Stomach (tissue), 9 donors: ENCODE measurements around the gene DENND1C. TPM values are rescaled to one million over a fixed set of nuclear protein-coding genes. Genes with fewer than 3 reads are reported as not detected.

Source experiments
- DNase-seq, 2 donors: peaks; one replicate each; pipeline versions ENCODE4 v3.0.0 to v3.0.0-alpha.2; 2013 to 2019
- H3K27ac ChIP-seq, 5 donors: fragments of 200-600 bp in 4 of 5; sonication (generic) in 4 of 5; one replicate each; pipeline ENCODE4 v1.5.1; 2013 to 2019; ENCODE audit warnings: mild to moderate bottlenecking in 1 of 5, moderate library complexity in 1 of 5
- H3K27me3 ChIP-seq, 3 donors: fragments of 200-600 bp; sonication (generic); one replicate each; pipeline ENCODE4 v1.5.1; 2017 to 2019; ENCODE audit warnings: mixed run types in 1 of 3
- H3K36me3 ChIP-seq, 4 donors: fragments of 200-600 bp; sonication (generic); 1 replicate in 3 of 4; 2 replicates in 1 of 4; pipeline ENCODE4 v1.5.1; 2016 to 2019
- H3K4me1 ChIP-seq, 4 donors: fragments of 200-600 bp; sonication (generic); one replicate each; pipeline ENCODE4 v1.5.1; 2016 to 2019
- H3K4me3 ChIP-seq, 4 donors: fragments of 200-600 bp; sonication (generic) in 3 of 4; one replicate each; pipeline ENCODE4 v1.5.1; 2016 to 2019; ENCODE audit warnings: mild to moderate bottlenecking in 1 of 4
- H3K9me3 ChIP-seq, 4 donors: fragments of 200-600 bp; sonication (generic); one replicate each; pipeline ENCODE4 v1.5.1; 2016 to 2019
- EP300 ChIP-seq: sonication (generic); formaldehyde crosslinking; IDR thresholded peaks from one replicate; pipeline ENCODE4 v1.6.1; 2017; ENCODE audit warnings: antibody characterized with exemption
- POLR2A ChIP-seq, 4 donors: fragments of 450-650 bp; IDR thresholded peaks; one replicate each; pipeline ENCODE4 v1.6.1; 2016; ENCODE audit warnings: antibody characterized with exemption in 4 of 4, control low read depth in 2 of 4, mild to moderate bottlenecking in 1 of 4, moderate library complexity in 1 of 4
- POLR2AphosphoS5 ChIP-seq, 3 donors: sonication (generic); formaldehyde crosslinking; IDR thresholded peaks; one replicate each; pipeline ENCODE4 v1.6.1; 2016; ENCODE audit warnings: antibody characterized with exemption in 3 of 3
- WGBS, 5 donors: extraction: QIAGEN DNeasy Blood & Tissue Kit in 3 of 5; methylation state at CpG; one replicate each; pipeline versions ENCODE4 v1.1.5 to v1.1.7; 2013 to 2018; 5-methylcytosine and 5-hydroxymethylcytosine counted together
- intact Hi-C: fragments of 100-400 bp; cut with DNase I; formaldehyde crosslinking; loops from one replicate; pipeline ENCODE4 v1.15.1; 2023; ENCODE audit warnings: low total_unique reads
- polyA plus RNA-seq, 3 donors: library from polyadenylated mRNA; stranded (reverse); fragments of 200-250 nt; gene quantifications; one replicate each; pipeline ENCODE4 v1.2.3, GENCODE V29; 2013
- total RNA-seq, 5 donors: library from RNA; depleted of rRNA; stranded (reverse); fragments of >200 nt; gene quantifications; one replicate each; pipeline versions ENCODE4 v1.1.0 to v1.2.3, GENCODE V29; 2014 to 2016
- TF ChIP-seq, protein P1 (sequence below), 7 experiments: fragments of 450-650 bp in 4 of 7; fragments of 200-600 bp in 3 of 7; sonication (generic) in 3 of 7; IDR thresholded peaks; one replicate each; pipeline ENCODE4 v1.5.1; 2016 to 2019; ENCODE audit warnings: antibody characterized with exemption in 7 of 7, control low read depth in 2 of 7, mild to moderate bottlenecking in 1 of 7
- donor health status: healthy with polysubstance abuse.
- donor health status: Bipolar disorder and iron deficiency.
- donor health status: healthy.

The DENND1C gene
- total and polyA plus RNA-seq, 8 donors: 0.45 to 15.2 (median 2.7) TPM

DNA sequence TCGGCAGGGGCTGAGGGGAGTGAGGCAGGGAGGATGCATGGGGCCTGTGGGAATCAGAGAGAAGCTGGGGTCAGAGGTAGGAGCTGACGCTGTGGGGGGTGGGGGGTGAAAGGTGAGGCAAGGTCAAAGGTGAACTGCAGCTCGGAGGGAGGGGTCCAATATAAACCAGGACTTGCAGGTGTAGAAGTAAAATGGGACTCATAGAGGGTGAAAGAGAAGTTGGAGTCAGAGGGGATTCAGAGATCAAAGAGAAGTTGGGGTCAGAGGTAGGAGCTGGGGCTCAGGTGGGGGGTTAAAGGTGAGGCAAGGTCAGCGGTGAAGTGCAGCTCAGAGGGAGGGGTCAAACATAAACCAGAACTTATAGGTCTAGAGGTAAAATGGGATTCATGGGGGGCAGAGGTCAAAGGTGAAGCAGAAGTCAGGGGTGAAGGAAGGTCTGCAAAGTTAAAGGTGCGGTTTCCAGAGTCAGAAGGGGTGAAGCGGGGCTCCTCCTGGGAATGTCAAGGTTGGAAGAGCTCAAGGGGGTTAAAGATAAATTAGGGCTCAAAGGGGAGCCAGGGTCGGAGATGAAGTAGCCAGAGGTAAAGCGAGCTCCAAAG is 12.9 kb upstream of the DENND1C start:
- no peak overlapping the region for H3K4me3 ChIP-seq
- H3K27ac ChIP-seq: no peak overlapping the region
- peaks cover 0 to 16% (median 0%) of the 10 kb centered on the region in 3 donors for H3K27me3 ChIP-seq
- no peaks in the 10 kb centered on the region for H3K4me1 ChIP-seq
- intact Hi-C loops: no loop called here
- no peaks in the 10 kb centered on the region for H3K36me3 ChIP-seq
- TF ChIP-seq, protein P1, sequence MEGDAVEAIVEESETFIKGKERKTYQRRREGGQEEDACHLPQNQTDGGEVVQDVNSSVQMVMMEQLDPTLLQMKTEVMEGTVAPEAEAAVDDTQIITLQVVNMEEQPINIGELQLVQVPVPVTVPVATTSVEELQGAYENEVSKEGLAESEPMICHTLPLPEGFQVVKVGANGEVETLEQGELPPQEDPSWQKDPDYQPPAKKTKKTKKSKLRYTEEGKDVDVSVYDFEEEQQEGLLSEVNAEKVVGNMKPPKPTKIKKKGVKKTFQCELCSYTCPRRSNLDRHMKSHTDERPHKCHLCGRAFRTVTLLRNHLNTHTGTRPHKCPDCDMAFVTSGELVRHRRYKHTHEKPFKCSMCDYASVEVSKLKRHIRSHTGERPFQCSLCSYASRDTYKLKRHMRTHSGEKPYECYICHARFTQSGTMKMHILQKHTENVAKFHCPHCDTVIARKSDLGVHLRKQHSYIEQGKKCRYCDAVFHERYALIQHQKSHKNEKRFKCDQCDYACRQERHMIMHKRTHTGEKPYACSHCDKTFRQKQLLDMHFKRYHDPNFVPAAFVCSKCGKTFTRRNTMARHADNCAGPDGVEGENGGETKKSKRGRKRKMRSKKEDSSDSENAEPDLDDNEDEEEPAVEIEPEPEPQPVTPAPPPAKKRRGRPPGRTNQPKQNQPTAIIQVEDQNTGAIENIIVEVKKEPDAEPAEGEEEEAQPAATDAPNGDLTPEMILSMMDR (IDR thresholded peaks at IDR 0.05): no peak
- no peak for TF ChIP-seq EP300
- no peak for TF ChIP-seq POLR2A (IDR thresholded peaks at IDR 0.05)
- no peak for TF ChIP-seq POLR2AphosphoS5 (IDR thresholded peaks at IDR 0.05)
- no peak for DNase-seq
- 73 to 78% (median 75%) methylated on average over 8 of the region's 8 CpGs for WGBS, 5 donors
- H3K9me3 ChIP-seq: peaks cover 0 to 12% (median 9%) of the 10 kb centered on the region in 4 donors

- DNase-seq: no peak
- 81 to 89% (median 82%) methylated on average over 4 of the region's 4 CpGs for WGBS, 5 donors
- no peaks in the 10 kb centered on the region for H3K36me3 ChIP-seq
- no peak overlapping the region for H3K27ac ChIP-seq
- H3K9me3 ChIP-seq: peaks cover 0 to 12% (median 9%) of the 10 kb centered on the region in 4 donors
- peaks cover 0 to 8% (median 0%) of the 10 kb centered on the region in 3 donors for H3K27me3 ChIP-seq
- TF ChIP-seq EP300 (no peak), POLR2AphosphoS5 (IDR thresholded peaks at IDR 0.05) (no peak), POLR2A (IDR thresholded peaks at IDR 0.05) (no peak)
- intact Hi-C loops: no loop called here
- no peak overlapping the region for H3K4me3 ChIP-seq
- H3K4me1 ChIP-seq: no peaks in the 10 kb centered on the region
Observed at GRCh38 chr19:6491802-6492592, 10.4 kb upstream of the DENND1C start.

- H3K9me3 ChIP-seq: peaks cover 0 to 12% (median 9%) of the 10 kb centered on the region in 4 donors
- intact Hi-C loops: no loop called here
- no peak overlapping the region for H3K4me3 ChIP-seq
- 59 to 73% (median 64%) methylated on average over 2 of the region's 2 CpGs for WGBS, 5 donors
- no peaks in the 10 kb centered on the region for H3K36me3 ChIP-seq
- H3K4me1 ChIP-seq: no peaks in the 10 kb centered on the region
- H3K27me3 ChIP-seq: peaks cover 0 to 8% (median 0%) of the 10 kb centered on the region in 3 donors
- TF ChIP-seq POLR2AphosphoS5 (IDR thresholded peaks at IDR 0.05) (no peak), POLR2A (IDR thresholded peaks at IDR 0.05) (no peak), EP300 (no peak)
- TF ChIP-seq, protein P1 (IDR thresholded peaks at IDR 0.05): no peak
- H3K27ac ChIP-seq: no peak overlapping the region
- DNase-seq: no peak
Observed at GRCh38 chr19:6490134-6490533, 8.5 kb upstream of the DENND1C start.

GRCh38 chr19:6489278-6490061 is 7.9 kb upstream of the DENND1C start:
- 39 to 46% (median 41%) methylated on average over 15 of the region's 15 CpGs for WGBS, 5 donors
- Histone ChIP-seq H3K9me3 (peaks cover 0 to 12% (median 9%) of the 10 kb centered on the region in 4 donors), H3K4me3 (peak overlapping the region in 1 of 4 donors; percentile 3), H3K36me3 (no peaks in the 10 kb centered on the region), H3K4me1 (no peaks in the 10 kb centered on the region), H3K27me3 (peaks cover 0 to 8% (median 0%) of the 10 kb centered on the region in 3 donors), H3K27ac (no peak overlapping the region)
- no peak for DNase-seq
- intact Hi-C loops: no loop called here
- TF ChIP-seq, protein P1 (IDR thresholded peaks at IDR 0.05): no peak
- TF ChIP-seq POLR2AphosphoS5 (IDR thresholded peaks at IDR 0.05): no peak
- no peak for TF ChIP-seq EP300
- no peak for TF ChIP-seq POLR2A (IDR thresholded peaks at IDR 0.05)
